HG02678 (cell line): ENCODE measurements around the gene DNAAF5.
"Not testable (repeated sequence)": the region's sequence is repeated elsewhere in the genome, so short reads cannot be mapped to it uniquely, and the experiment has no call there.

ENCODE experiments used
- ATAC-seq: cut with Tn5 transposase; IDR thresholded peaks from one replicate; pipeline ENCODE4 v1.9.1; 2021; ENCODE audit warnings: mild to moderate bottlenecking, moderate library complexity; ENCODE audit not compliant: unreplicated experiment

The DNAAF5 gene

DNA sequence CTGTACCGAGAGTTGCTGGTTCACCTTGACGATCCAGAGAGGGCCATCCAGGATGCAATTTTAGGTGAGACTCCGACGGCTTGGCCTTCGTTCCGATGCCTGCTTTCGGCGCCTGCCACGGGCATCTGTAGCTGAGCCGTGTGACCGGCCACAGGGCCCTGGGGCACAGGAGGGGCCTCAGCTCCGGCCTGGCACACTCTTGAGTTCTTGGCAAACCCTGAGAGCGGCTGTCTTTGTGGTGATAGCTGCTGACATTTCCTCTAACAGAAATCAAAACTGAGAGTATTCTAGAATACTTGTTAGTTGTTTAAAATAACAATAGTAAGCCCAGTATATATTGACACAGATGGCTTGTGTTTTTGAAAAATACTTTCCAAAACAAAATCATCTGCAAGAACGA is 53.6 kb downstream of the DNAAF5 start:
- ATAC-seq: no peak

DNA sequence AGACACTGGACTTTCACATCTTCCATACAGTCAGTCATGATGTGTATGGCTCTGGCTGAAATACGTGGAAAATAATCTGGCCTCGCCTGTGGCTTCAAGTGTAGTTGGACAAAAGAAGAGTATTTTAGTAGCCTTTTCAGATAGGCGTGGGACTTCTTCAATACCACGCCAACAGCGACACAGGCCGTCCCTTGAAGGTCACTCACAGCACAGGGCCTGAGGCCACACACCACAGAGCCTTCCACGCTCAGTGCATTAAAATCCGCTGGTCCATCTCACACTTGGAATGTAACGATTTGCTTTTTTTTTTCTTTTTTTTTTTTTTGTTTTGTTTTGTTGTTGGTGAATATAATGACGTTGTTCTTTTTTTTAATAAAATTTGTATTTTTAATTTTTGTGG is 54.0 kb downstream of the DNAAF5 start:
- no peak for ATAC-seq

DNA sequence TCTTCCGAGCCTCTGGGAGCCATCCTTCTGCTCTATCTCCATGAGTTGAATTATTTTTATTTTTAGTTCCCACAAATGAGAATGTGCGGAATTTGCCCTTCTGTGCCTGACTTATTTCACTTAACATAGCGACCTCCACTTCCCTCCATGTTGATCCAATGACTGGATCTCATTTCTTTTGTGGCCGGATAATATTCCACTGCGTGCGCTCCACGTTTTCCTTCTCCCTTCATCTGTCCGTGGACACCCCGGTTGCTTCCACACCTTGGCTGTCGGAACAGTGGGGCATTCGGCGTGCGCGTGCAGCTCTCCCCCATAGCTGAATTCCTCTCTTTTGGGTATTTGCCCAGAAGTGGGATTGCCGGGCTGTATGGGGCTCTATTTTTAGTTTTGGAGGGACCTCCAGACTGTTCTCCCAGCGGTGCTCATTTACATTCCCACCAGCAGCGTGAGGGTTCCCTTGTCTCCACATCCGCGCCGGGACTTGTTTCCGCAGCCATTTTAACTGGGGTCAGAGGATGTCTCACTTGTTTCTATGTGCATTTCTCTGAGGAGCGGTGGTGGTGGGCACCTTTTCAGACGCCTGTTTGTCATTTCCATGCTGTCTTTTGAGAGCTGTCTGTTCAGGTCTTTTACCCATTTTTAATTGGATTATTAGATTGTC is 54.8 kb downstream of the DNAAF5 start:
- ATAC-seq: no peak

DNA sequence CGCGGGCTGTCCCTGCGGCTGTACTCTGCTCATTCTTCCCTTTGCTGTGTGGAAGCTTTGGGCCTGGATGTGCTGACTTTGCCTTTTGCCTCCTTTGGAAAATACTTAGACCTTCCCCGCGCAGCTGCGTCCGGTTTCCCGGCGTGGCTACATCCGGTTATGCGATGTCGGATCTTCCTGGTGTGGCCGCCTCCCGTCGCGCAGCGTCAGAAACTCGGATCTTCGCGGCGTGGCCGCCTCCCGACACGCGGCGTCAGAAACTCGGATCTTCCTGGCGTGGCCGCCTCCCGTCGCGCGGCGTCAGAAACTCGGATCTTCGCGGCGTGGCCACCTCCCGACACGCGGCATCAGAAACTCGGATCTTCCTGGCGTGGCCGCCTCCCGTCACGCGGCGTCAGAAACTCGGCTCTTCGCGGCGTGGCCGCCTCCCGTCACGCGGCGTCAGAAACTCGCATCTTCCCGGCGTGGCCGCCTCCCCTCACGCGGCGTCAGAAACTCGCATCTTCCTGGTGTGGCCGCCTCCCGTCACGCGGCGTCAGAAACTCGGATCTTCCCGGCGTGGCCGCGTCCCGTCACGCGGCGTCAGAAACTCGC is 55.5 kb downstream of the DNAAF5 start:
- ATAC-seq: no peak

DNA sequence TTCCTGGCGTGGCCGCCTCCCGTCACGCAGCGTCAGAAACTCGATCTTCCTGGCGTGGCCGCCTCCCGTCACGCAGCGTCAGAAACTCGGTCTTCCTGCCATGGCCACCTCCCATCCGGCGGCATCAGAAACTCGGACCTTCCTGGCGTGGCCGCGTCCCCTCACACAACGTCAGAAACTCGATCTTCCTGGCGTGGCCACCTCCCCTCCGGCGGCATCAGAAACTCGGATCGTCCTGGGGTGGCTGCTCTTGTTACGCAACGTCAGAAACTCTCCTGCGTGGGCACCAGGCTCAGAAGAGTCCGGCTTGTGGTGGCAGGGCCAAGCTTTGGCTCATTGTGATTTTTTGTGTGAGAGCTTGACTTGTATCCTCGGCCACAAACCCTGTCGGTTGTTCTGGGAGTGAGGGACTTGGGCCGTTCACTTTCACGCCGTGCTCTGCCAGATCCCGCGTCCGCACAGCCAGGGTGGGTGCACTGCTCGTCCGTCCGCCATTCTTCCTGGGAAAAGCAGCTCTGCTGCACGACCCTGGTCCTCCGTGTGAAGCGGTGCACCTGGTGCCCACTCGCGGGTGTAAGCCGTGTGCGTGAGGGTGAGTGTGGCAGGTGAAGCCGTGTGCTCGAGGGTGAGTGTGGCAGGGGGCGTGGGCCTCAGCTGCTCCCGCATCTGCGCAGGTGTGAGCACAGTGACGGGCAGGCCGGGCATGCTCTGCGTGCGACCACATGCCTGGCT is 56.4 kb downstream of the DNAAF5 start:
- ATAC-seq: no peak

DNA sequence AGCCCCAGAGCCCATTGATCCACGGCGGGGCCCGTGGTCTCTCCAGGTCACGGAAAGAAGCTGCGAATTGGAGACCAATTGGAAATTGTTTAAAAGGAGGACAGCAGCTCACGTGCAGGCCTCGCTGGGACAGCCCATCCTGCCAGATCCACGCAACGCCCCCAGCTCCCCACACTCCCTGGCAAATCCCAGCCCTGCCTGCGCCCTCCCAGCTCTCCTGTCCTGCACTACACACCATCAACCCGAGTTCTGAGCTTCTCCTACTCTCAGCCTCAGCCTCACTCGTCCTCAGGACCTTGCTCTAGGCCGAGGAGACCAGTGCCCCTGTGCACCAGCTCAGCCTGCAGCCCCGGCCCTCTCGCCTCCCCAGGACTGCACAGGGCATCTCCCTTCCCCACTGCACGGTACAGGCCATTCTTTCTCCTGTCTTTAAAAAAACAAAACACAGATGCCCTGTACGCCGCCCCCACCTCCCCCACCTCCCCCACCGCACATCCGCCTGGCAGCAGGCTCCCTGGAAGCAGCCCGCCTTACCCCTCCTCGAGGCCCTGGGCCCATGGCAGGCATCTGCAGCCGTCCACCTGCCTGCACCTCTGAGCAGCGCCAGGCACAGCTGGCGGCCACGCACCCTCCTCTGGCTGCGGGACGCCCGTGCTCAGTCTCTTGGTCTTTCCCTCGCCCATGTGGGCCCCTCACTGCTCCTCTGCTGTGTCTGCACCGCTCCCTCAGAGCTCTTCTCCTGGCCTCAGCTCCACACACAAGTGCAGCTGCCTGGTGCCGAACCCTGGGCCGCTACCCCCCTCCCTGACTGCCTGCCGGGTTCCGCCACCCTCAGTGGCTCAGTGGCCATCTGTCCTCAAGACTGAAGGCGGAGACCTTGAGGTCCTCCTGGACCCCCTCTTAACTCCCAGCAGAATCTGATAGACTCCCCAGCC is 57.3 kb downstream of the DNAAF5 start:
- no peak for ATAC-seq

DNA sequence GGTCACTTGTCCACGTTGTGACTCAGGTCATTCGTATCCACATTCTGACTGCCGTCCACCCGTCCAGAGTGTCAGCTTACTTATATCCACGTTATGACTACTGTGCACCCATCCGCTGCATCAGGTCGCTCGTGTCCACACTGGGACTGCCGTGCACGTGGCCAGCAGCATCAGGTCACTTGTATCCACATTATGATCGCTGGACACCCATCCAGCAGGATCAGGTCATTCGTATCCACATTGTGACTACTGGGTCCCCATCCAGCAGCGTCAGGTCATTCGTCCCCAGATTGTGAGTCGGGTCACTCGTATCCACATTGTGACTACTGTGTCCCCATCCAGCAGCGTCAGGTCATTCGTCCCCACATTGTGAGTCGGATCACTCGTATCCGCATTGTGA is 58.5 kb downstream of the DNAAF5 start:
- ATAC-seq: no peak

DNA sequence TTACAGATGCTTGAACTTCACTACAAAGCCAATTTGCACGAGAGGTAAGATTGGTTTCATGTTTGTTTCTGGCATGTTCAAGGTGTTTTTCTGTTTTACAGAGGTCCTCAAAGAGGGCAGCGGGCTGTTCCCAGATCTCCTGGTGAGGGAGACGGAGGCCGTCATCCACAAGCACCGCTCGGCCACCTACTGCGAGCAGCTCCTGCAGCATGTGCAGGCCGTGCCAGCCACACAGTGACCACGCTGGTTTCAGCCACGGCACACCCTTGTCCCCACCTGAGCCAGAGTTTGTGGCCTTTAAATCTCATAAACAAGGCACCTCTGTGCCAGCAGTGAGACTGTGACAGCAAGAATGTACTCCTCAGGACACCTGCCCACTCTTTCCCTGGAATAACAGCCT is 58.9 kb downstream of the DNAAF5 start:
- ATAC-seq: no peak

DNA sequence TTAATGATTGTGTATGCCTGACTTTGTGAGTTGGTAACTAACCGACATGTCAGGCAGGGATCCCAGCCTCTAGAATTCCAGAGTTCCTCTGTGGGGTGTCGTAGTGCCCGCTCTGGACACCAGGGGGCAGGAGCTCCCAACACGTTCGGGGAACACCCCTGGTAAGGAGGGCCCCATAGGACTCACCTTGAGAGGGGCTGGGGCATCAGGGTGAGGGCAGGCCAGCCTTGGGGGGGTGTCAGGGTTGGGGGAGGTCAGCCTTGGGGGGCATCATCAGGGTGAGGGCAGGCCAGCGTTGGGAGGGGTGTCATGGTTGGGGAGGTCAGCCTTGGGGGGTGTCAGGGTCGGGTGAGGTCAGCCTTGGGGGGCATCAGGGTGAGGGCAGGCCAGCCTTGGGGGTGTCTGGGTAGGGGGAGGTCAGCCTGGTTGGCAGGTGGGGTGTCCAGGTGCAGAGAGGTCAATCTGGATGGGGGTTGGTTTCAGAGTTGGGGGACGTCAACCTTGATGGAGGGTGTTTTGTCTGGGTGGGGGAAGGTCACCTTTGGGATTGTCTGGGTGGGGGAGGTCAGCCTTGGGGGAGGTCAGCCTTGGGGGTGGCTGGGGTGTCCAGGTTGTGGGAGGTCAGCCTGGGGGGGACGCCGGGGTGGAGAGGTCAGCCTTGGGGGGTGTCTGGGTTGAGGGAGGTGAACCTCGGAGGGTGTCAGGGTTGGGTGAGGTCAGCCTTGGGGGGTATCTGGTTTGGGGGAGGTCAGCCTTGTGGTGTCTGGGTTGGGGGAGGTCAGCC is 60.2 kb downstream of the DNAAF5 start:
- ATAC-seq: no peak

DNA sequence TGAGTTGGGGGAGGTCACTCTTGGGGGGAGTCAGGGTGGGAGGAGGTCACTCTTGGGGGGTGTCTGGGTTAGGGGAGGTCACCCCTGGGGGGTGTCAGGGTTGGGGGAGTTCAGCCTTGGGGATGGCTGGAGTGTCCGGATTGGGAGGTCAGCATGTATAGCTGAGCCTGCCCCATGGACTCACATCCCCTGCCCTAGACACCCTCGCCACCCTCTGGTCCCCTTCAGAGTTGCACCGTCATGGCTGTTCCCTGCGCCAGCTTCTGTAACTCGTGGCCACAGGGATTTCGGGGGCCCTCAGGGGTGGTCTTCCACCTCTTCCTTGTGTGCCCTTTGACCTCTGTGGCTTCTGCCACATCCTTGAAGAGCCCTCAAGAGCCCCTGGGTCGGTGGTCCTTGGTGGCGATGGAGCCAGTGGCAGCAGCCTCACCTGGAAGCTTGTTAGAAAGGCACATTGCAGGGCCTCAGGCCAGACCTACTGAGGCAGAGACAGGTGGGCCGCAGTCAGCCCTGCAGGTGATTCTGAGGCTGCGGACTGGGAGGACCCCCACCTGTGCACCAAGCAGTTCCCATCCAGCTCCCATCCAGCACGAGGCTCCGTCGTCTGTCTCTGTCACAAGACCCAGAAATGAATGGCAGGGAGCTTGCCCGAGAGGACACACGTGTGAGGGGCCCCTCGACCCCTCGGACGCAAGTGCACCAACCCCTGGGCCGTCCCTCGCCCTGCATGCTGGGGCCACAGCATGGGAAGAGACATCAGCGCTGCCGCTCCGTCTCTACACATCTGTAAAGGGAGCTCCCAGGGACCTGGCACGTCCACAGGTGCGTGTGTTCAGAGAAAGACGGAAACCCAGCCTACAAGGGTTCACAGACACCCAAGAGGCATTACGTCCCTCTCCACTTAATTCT is 61.1 kb downstream of the DNAAF5 start:
- no peak for ATAC-seq

DNA sequence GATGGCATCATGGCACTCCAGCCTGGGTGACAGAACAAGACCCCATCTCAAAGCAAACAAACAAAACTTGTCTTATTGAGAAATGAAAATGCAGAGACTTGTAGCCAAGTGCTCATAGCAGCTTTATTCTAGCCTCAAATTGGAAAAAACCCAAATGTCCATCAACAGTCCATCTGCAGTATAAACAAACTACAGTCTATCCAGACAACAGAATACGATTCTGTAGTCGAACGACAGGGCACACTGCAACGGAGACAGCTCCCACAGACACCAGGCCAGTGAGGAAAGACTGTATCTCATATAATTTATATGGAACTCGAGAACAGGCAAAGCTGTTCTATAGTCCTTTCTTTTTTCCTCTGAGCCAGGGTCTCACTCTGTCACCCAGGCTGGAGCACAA is 65.0 kb downstream of the DNAAF5 start:
- ATAC-seq: no peak

DNA sequence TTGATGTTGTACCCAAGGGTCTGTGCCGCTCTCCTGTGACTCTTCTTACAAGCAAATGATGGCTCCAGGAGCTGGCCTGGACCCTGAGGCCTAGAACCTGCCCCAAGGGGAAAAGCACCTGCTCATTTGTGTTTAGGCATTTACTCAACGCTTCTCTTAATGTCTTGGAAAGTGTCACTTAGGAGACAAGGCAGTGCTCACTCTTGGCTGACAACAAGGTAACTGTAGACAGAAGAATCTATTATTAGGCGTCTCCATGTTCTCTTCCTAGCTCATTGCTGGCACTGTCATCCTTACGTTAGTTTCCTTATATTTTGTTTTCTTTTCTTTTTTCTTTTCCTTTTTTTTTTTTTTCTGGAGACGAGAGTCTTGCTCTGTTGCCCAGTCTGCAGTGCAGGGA is 67.7 kb downstream of the DNAAF5 start:
- no peak for ATAC-seq

DNA sequence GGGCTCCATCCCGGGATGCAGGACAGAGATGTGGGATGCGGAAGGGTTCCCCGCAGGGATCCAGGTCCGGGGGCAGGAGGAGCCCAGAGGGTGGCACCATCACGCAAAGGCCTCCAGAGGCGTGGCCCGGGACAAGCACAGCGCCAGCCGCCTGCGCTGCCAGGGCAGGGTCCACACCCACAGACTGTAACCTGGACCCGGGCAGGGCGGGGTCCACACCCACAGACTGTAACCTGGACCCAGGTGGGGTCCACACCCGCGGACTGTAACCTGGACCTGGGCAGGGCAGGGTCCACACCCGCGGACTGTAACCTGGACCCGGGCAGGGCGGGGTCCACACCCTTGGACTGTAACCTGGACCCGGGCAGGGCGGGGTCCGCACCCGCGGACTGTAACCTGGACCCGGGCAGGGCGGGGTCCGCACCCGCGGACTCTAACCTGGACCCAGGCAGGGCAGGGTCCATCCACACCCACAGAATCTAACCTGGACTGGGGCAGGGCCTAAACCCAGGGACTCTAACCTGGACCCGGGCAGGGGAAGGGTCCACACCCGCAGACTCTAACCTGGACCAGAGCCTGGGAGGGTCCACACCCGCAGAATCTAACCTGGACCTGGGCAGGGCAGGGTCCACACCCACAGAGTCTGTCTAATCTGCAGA is 68.3 kb downstream of the DNAAF5 start:
- no peak for ATAC-seq

DNA sequence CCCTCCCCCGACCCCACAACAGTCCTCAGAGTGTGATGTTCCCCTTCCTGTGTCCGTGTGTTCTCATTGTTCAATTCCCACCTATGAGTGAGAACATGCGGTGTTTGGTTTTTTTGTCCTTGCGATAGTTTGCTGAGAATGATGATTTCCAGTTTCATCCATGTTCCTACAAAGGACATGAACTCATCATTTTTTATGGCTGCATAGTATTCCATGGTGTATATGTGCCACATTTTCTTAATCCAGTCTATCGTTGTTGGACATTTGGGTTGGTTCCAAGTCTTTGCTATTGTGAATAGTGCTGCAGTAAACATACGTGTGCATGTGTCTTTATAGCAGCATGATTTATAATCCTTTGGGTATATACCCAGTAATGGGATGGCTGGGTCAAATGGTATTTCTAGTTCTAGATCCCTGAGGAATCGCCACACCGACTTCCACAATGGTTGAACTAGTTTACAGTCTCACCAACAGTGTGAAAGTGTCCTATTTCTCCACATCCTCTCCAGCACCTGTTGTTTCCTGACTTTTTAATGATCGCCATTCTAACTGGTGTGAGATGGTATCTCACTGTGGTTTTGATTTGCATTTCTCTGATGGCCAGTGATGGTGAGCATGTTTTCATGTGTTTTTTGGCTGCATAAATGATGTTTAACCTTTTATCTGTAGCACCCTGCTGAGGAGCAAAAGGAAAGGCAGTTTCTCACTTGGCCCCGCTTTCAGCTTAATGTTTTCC is 70.1 kb downstream of the DNAAF5 start:
- ATAC-seq: not testable (repeated sequence)

DNA sequence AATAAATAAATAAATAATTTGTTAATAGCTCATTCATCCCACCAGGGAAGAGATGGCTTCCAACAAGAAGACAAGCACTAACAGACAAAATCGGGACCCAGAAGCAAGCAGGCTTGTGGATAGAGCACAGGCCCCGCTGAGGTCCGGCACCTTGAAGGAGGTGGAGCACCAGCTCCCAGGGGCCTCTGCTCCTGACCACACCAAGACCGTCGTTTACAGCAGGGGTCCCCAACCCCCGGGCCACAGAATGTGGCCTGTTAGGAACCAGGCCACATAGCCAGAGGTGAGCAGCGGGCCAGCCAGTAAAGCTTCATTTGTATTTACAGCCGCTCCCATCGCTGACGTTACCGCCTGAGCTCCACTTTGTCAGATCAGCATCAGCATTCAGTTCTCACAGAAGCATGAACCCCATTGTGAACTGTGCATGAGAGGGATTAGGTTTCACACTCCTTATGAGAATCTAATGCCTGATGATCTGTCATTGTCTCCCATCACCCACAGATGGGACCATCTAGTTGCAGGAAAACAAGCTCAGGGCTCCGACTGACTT is 72.5 kb downstream of the DNAAF5 start:
- ATAC-seq: no peak

DNA sequence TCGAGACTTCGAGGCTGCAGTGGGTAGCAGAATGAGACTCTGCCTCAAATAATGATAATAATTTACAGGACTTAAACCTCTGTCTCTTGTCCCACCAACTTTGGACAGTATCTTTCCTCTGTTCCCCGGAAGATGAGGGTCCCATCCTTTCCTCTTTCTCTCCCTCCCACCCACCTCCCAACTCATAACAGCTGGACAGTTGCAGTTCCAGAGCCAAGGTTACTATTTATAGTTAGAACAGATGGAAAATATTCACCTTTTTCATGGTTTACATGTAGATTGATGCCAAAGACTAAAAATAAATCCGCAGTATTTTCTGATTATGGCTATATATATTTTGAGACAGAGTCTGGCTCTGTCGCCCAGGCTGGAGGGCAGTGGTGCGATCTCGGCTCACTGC is 74.2 kb downstream of the DNAAF5 start:
- ATAC-seq: no peak

DNA sequence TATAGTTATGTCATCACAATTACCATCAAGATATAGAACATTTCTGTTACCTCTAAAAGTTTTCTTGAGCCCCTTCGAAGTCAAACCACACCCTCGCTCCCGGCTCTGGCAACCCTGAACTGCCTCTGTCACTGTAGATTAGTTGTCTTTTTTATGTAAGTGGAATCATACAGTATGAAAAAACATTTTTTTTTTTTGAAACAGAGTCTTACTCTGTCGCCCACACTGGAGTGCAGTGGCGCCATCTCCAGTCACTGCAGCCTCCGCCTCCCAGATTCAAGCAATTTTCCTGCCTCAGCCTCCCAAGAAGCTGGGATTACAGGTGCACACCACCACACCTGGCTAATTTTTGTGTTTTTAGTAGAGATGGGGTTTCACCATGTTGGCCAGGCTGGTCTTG is 74.9 kb downstream of the DNAAF5 start:
- ATAC-seq: not testable (repeated sequence)

DNA sequence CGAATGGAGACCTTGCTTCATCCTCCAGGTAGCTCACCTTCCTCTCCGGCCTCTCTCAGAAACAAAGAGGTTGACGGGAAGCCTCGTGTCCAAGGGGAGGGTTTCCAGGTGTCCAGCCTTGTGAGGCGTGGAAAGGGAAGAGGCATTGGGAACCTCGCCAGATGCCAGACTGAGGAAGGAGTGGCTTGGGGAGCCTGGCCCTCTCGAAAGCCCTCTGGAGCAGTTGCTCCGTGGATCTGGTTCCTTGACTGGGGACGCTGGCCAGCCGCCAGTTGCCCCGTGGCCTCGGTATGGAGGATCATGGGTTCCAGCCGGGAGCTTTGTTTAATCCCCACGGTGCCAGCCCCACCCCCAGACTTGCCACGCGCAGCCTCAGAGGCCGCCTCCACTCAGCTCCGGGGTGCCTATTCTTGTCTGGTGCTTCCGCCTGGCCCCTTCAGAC is 75.5 kb downstream of the DNAAF5 start:
- no peak for ATAC-seq
